WTC11 (cell line): ENCODE results near the gene TMUB2.

ENCODE experiments used
- FOXP1 ChIP-seq: sonication (generic); formaldehyde crosslinking; IDR thresholded peaks from 2 replicates; pipeline ENCODE4 v1.8.0; 2022; ENCODE audit warnings: missing genetic modification reagents, mild to moderate bottlenecking, moderate library complexity, borderline replicate concordance
- TF ChIP-seq, protein P1 (sequence below): fragments of 200-600 bp; IDR thresholded peaks from 2 replicates; pipeline ENCODE4 v1.8.0; 2022; ENCODE audit warnings: antibody characterized with exemption
- TF ChIP-seq, protein P2 (sequence below): sonication (generic); formaldehyde crosslinking; IDR thresholded peaks from 2 replicates; pipeline ENCODE4 v1.8.0; 2022; ENCODE audit warnings: mild to moderate bottlenecking, missing genetic modification reagents
- TF ChIP-seq, protein P3 (sequence below): sonication (generic); formaldehyde crosslinking; IDR thresholded peaks from 2 replicates; pipeline ENCODE4 v1.8.1; 2023; ENCODE audit warnings: mild to moderate bottlenecking, missing genetic modification reagents

DNA sequence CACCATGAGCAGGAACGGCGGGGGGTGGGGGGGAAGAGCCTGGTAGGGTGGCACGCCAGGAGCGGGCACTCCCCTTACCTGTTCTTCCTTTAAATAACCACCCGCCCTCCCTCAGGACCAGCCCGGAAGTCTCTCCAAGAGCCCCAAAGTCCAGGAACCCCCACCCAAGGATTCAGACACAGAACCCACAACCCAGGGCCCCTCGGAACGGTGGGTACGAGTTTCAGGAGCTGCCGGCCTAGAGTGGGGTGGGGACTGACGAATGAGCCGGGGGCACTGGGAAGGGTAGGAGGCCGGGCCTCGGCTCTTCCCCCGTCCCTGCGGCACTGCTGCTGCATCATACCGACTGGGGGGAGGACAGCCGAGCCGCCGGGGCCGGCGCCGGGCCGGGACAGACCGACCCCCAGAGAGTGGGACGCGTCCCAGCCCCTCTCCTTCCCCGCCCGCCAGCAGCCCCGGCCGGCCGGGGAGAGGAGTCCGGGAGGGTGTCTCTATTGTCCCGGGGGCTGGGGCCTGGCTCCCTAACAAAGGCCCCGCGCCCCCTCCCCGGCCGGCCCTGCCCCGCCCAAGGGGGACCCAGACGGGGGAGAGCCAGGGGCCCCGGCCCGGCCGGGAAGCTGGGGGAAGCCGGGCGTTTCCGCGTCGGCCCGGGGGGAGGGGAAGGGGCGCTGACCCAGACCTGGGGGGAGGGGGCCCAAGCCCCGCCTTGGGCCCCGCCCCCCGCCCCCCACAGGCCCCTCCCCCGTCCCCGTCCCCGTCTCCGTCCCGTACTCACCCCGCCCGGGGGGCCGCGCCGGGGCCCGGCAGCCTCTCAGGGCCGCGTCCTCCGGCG is 12.2 kb downstream of the TMUB2 start:
- no peak for TF ChIP-seq FOXP1
- TF ChIP-seq, protein P1, sequence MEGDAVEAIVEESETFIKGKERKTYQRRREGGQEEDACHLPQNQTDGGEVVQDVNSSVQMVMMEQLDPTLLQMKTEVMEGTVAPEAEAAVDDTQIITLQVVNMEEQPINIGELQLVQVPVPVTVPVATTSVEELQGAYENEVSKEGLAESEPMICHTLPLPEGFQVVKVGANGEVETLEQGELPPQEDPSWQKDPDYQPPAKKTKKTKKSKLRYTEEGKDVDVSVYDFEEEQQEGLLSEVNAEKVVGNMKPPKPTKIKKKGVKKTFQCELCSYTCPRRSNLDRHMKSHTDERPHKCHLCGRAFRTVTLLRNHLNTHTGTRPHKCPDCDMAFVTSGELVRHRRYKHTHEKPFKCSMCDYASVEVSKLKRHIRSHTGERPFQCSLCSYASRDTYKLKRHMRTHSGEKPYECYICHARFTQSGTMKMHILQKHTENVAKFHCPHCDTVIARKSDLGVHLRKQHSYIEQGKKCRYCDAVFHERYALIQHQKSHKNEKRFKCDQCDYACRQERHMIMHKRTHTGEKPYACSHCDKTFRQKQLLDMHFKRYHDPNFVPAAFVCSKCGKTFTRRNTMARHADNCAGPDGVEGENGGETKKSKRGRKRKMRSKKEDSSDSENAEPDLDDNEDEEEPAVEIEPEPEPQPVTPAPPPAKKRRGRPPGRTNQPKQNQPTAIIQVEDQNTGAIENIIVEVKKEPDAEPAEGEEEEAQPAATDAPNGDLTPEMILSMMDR: no peak
- TF ChIP-seq, protein P2, sequence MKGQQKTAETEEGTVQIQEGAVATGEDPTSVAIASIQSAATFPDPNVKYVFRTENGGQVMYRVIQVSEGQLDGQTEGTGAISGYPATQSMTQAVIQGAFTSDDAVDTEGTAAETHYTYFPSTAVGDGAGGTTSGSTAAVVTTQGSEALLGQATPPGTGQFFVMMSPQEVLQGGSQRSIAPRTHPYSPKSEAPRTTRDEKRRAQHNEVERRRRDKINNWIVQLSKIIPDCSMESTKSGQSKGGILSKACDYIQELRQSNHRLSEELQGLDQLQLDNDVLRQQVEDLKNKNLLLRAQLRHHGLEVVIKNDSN (CRISPR knock-in tag): no peak
- TF ChIP-seq, protein P3, sequence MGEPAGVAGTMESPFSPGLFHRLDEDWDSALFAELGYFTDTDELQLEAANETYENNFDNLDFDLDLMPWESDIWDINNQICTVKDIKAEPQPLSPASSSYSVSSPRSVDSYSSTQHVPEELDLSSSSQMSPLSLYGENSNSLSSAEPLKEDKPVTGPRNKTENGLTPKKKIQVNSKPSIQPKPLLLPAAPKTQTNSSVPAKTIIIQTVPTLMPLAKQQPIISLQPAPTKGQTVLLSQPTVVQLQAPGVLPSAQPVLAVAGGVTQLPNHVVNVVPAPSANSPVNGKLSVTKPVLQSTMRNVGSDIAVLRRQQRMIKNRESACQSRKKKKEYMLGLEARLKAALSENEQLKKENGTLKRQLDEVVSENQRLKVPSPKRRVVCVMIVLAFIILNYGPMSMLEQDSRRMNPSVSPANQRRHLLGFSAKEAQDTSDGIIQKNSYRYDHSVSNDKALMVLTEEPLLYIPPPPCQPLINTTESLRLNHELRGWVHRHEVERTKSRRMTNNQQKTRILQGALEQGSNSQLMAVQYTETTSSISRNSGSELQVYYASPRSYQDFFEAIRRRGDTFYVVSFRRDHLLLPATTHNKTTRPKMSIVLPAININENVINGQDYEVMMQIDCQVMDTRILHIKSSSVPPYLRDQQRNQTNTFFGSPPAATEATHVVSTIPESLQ (CRISPR knock-in tag): no peak
